Measurements from ENCODE around the gene ARHGEF17.

The ARHGEF17 gene

GRCh38 chr11:73412308-73412707 is 104.2 kb downstream of the ARHGEF17 start:
- peak; percentile 65 for DNase-seq

- no peak for DNase-seq
Measured at GRCh38 chr11:73413256-73413655, 105.2 kb downstream of the ARHGEF17 start.

- peak; percentile 93 for DNase-seq
Measured at GRCh38 chr11:73414977-73415651, 107.0 kb downstream of the ARHGEF17 start.

- peak; percentile 67 for DNase-seq
Measured at GRCh38 chr11:73415854-73416615, 108.0 kb downstream of the ARHGEF17 start.

- peak; percentile 57 for DNase-seq
Measured at GRCh38 chr11:73416786-73417185, 108.7 kb downstream of the ARHGEF17 start.

Measured in fibroblast of skin of back (primary cell).